GM12892 (cell line): ENCODE results near the gene ZNF579.

Source experiments
- POLR2AphosphoS5 ChIP-seq: IDR thresholded peaks from 2 replicates; pipeline ENCODE4 v1.6.1; 2011; ENCODE audit warnings: low read depth, low read length, control low read depth
- TAF1 ChIP-seq: IDR thresholded peaks from 2 replicates; pipeline ENCODE4 v1.6.1; 2011; ENCODE audit warnings: low read depth, mild to moderate bottlenecking, control low read depth, low read length, borderline replicate concordance

DNA sequence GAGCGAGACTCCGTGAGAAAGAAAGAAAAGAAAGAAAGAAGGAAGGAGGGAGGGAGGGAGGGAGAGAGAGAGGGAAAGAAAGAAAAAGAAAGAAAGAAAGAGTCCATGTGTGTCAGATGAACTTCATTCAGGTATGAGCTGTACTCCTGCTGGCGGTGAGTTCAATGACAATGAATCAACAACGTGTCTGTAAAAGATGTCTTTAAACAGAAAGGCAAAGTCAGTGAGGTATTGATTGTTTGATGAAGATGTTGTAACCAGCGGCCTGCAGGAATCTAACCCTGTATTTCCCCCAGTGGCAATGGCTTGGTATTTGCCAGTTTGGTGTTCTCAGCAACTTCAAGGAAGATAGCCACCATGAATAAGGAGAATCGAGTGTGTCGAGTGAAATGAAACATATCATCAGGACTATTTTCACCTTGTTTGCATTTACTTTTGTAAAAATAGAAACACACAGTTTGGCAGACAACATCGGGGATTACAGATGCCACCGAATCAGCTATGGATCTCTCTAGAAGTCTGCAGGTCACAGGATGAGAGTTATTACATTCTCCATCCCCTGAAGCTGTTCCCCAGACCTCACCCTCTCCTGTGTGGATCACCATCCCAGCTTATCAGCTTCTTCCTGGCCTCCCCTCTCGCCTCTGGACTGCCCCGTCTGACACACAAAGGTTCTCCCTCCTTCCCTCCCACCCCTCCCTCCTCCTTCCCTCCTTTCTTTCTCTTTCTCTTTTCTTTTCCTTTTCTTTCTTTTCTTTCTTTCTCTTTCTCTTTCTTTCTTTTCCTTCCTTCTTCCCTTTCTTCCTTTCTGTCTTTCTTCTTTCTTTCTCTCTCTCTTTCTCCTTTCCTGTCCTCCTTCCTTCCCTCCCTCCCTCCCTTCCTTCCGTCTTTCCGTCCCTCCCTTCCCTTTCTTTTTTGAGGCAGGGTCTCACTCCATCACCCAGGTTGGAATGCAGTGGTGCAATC, 27.1 kb downstream of the ZNF579 start:
- TF ChIP-seq TAF1 (no peak), POLR2AphosphoS5 (no peak)
